HFFc6 (cell line): ENCODE measurements around the gene DUSP18. TPM values are rescaled to one million over a fixed set of nuclear protein-coding genes. Genes with fewer than 3 reads are reported as not detected.
"Not testable (repeated sequence)": the region's sequence is repeated elsewhere in the genome, so short reads cannot be mapped to it uniquely, and the experiment has no call there.

Experiments
- DNase-seq: peaks from one replicate; pipeline ENCODE4 v3.0.0-alpha.2; 2018
- H3K27ac Mint-ChIP-seq: 2 replicates; pipeline ENCODE4 v1.8.0; 2020; ENCODE audit warnings: mild to moderate bottlenecking, mixed read lengths
- H3K27me3 Mint-ChIP-seq: 2 replicates; pipeline ENCODE4 v1.8.0; 2021; ENCODE audit warnings: mild to moderate bottlenecking, moderate library complexity, mixed read lengths; ENCODE audit not compliant: insufficient read depth
- H3K36me3 Mint-ChIP-seq: 2 replicates; pipeline ENCODE4 v1.8.0; 2021; ENCODE audit warnings: low read depth, mixed read lengths
- H3K4me1 Mint-ChIP-seq: 2 replicates; pipeline ENCODE4 v1.8.0; 2020; ENCODE audit warnings: low read depth, mixed read lengths
- H3K4me3 Mint-ChIP-seq: 2 replicates; pipeline ENCODE4 v1.8.0; 2020; ENCODE audit warnings: mild to moderate bottlenecking, moderate library complexity, mixed read lengths
- H3K9me3 Mint-ChIP-seq: 2 replicates; pipeline ENCODE4 v1.8.0; 2020; ENCODE audit warnings: mild to moderate bottlenecking, mixed read lengths
- total RNA-seq, 6 experiments: library from RNA; stranded (reverse); fragmentation: NEBNext Ultra II Directional; extraction: Animal tissue kit (Norgen Biotek cat#: 25700); gene quantifications; 2 replicates in 1 of 6; 3 replicates in 5 of 6; pipeline ENCODE4 v1.2.3, GENCODE V29; 2021
- TF ChIP-seq, protein P1 (sequence below): fragments of 200-600 bp; sonication (generic); IDR thresholded peaks from 2 replicates; pipeline ENCODE4 v1.5.0; 2021; ENCODE audit warnings: antibody characterized with exemption, mild to moderate bottlenecking

DUSP18 gene
- total RNA-seq, 6 experiments from 2014 or later = 4.7 to 7.3 (median 6.0) TPM

DNA sequence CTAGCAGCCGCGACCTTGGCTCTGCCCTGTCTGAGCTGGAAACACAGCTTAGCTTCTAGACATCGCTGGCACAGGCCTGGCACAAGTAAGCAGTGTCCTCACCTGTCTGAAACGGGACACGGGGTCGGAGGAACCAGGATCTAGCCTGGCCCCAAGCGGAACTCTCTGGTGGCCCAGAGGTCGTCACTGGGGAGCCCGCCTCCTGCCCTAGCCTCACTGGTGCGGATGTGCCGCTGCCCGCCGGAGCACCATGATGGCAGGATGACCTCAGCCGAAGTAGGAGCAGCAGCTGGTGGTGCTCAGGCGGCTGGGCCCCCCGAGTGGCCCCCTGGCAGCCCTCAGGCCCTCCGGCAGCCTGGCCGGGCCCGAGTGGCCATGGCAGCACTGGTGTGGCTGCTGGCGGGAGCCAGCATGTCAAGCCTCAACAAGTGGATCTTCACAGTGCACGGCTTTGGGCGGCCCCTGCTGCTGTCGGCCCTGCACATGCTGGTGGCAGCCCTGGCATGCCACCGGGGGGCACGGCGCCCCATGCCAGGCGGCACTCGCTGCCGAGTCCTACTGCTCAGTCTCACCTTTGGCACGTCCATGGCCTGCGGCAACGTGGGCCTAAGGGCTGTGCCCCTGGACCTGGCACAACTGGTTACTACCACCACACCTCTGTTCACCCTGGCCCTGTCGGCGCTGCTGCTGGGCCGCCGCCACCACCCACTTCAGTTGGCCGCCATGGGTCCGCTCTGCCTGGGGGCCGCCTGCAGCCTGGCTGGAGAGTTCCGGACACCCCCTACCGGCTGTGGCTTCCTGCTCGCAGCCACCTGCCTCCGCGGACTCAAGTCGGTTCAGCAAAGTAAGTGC is 31.2 kb downstream of the DUSP18 start:
- Mint-ChIP-seq H3K27me3 (no peaks in the 10 kb centered on the region), H3K4me3 (peak overlapping the region; percentile 88), H3K4me1 (peaks cover 18% of the 10 kb centered on the region), H3K27ac (peak overlapping the region; percentile 78), H3K36me3 (peaks cover 5% of the 10 kb centered on the region; the same call in 1 of the 2 replicates), H3K9me3 (no peaks in the 10 kb centered on the region)
- DNase-seq = no peak
- TF ChIP-seq, protein P1, sequence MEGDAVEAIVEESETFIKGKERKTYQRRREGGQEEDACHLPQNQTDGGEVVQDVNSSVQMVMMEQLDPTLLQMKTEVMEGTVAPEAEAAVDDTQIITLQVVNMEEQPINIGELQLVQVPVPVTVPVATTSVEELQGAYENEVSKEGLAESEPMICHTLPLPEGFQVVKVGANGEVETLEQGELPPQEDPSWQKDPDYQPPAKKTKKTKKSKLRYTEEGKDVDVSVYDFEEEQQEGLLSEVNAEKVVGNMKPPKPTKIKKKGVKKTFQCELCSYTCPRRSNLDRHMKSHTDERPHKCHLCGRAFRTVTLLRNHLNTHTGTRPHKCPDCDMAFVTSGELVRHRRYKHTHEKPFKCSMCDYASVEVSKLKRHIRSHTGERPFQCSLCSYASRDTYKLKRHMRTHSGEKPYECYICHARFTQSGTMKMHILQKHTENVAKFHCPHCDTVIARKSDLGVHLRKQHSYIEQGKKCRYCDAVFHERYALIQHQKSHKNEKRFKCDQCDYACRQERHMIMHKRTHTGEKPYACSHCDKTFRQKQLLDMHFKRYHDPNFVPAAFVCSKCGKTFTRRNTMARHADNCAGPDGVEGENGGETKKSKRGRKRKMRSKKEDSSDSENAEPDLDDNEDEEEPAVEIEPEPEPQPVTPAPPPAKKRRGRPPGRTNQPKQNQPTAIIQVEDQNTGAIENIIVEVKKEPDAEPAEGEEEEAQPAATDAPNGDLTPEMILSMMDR = no peak

DNA sequence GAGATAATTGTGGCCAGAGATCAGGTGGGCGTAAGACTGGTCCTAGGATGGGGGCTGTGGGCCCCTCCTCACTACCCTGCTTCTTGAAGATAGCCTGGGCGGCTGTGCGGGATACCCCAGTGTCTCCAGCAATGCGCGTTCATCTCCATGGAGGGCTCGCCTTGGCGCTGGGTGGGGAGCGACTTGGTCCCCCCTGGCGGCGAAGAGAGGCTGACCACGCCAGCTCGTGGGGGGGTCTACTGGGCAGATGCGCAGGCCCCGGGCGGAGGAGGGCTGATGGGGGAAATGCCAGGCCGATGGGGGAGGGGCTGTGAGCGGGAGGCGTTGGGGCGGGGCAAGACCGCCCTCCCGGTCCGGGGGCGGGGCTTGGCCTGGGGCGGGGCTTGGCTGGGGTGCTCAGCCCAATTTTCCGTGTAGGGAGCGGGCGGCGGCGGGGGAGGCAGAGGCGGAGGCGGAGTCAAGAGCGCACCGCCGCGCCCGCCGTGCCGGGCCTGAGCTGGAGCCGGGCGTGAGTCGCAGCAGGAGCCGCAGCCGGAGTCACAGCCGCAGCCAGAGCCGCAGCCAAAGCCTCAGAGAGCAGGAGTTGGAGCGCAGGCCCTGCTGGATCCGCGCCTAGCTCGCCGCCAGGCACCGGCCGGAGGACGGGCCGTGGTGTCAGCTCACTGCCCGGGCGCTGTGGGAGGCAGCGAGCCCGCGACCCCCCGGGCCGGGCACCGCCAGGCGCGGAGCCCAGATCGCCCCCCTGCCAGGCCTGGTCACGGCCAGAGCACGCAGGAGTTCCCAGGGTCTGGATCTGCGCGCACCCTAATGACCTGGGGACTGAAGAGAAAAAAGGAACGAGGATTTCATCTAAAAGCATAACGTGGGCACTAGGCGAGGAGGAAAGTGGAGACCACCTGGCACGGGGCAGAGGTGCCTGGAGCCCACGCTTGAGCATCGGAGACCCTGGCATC is 32.1 kb downstream of the DUSP18 start, which contains the start of gene SLC35E4:
Gene SLC35E4 (plus strand): TSS at position 509 of the 953 bp plus-strand sequence. CDS start 670 bp downstream, outside the sequence.
- peaks cover 18% of the 10 kb centered on the region for H3K4me1 Mint-ChIP-seq
- H3K9me3 Mint-ChIP-seq = no peaks in the 10 kb centered on the region
- peak; percentile 82 for DNase-seq
- H3K4me3 Mint-ChIP-seq = peak within 1 kb of the TSS; percentile 88
- peaks cover 5% of the 10 kb centered on the region; the same call in 1 of the 2 replicates for H3K36me3 Mint-ChIP-seq
- peak within 1 kb of the TSS; percentile 89 for H3K27ac Mint-ChIP-seq
- TF ChIP-seq, protein P1 = peak; percentile 59
- H3K27me3 Mint-ChIP-seq = no peaks in the 10 kb centered on the region

DNA sequence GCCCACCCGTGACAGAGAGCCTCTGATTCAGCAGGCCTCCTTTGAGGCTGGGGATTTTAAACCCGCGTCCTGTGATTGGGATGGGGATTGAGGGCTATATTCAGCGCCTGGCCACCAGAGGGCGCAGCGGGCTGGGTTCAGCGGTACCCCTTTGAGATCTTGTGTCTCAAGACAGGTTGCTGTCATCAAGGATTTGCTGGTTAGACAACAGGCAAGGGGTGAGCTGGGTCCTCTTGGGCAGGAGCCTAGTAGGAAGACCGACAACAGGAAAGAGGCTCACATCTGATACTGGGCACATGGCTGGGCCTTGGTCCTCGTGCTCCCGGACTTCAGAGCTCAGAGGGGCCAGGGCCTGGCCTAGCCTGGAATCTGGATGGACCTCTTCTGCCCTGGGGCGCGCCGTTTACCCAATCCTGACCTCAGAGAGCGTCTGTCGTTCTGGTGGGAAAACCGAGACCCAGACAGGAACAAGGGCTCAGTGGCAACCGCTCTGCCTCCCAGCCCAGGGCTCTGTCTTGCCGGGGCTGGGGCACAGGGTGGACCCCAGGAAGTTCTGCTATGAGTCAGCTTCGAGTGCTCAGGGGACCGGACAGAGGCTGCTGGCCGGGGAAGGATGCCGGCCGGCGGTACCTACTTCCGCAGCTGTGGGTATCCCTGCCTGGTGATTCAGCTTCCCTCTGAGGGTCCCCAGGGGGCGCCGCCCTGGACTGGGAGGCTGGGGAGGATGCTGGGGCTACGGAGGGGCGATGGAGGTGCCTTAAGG is 33.0 kb downstream of the DUSP18 start:
- H3K4me3 Mint-ChIP-seq = peak overlapping the region; percentile 88
- TF ChIP-seq, protein P1 = peak; percentile 98
- no peaks in the 10 kb centered on the region for H3K27me3 Mint-ChIP-seq
- H3K9me3 Mint-ChIP-seq = no peaks in the 10 kb centered on the region
- peaks cover 5% of the 10 kb centered on the region; the same call in 1 of the 2 replicates for H3K36me3 Mint-ChIP-seq
- peaks cover 18% of the 10 kb centered on the region for H3K4me1 Mint-ChIP-seq
- peak; percentile 82 for DNase-seq
- H3K27ac Mint-ChIP-seq = peak overlapping the region; percentile 89

DNA sequence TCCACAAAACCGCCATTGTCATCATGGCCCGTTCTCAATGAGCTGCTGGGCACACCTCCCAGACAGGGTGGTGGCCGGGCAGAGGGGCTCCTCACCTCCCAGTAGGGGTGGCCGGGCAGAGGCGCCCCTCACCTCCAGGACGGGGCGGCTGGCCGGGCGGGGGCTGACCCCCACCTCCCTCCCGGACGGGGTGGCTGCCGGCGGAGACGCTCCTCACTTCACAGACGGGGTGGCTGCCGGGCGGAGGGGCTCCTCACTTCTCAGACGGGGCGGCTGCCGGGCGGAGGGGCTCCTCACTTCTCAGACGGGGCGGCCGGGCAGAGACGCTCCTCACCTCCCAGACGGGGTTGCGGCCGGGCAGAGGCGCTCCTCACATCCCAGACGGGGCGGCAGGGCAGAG is 36.2 kb downstream of the DUSP18 start:
- not testable (repeated sequence) for H3K9me3 Mint-ChIP-seq, H3K27ac Mint-ChIP-seq, H3K4me3 Mint-ChIP-seq, H3K27me3 Mint-ChIP-seq, DNase-seq, H3K36me3 Mint-ChIP-seq, H3K4me1 Mint-ChIP-seq

DNA sequence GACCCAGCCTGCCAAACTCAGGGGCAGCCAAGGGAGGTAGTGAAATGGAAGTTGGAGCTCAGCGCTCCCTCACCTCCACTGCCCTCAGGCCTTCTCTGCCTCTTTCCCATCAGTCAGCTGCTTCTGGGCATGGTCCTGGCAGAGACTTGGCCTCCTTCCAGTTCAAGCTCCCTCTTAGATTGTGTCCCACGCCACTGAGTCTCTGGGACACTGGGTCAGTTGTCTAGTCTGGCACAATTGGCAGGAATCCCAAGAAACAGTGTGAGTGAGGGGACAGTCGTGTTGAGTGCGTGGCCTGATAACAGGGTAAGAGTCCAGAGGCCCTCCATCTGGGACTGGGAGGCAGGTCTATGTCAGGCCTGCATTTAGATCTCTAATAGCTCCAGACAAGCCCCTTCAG is 39.2 kb downstream of the DUSP18 start:
- TF ChIP-seq, protein P1 = no peak
- H3K36me3 Mint-ChIP-seq = no peaks in the 10 kb centered on the region
- no peaks in the 10 kb centered on the region for H3K9me3 Mint-ChIP-seq
- H3K27me3 Mint-ChIP-seq = no peaks in the 10 kb centered on the region; the same call in 1 of the 2 replicates
- H3K4me3 Mint-ChIP-seq = no peak overlapping the region
- no peak overlapping the region for H3K27ac Mint-ChIP-seq
- no peak for DNase-seq
- no peaks in the 10 kb centered on the region for H3K4me1 Mint-ChIP-seq
